Hindlimb muscle (tissue), 1 donor: ENCODE results near the gene SLC6A11. TPM values are rescaled to one million over a fixed set of nuclear protein-coding genes. Genes with fewer than 3 reads are reported as not detected.
A peak's percentile ranks its signal among the peaks of the same experiment; 100 is the strongest.

Experiments
- DNase-seq: peaks from one replicate; pipeline ENCODE4 v3.0.0-alpha.2; 2013
- polyA plus RNA-seq: library from polyadenylated mRNA; unstranded; fragments of 120-200 nt; gene quantifications from one replicate; pipeline ENCODE4 v1.2.1, GENCODE V29; 2013; ENCODE audit not compliant: insufficient read length

SLC6A11 gene
- polyA plus RNA-seq, 1 donor = 0.06 TPM

DNA sequence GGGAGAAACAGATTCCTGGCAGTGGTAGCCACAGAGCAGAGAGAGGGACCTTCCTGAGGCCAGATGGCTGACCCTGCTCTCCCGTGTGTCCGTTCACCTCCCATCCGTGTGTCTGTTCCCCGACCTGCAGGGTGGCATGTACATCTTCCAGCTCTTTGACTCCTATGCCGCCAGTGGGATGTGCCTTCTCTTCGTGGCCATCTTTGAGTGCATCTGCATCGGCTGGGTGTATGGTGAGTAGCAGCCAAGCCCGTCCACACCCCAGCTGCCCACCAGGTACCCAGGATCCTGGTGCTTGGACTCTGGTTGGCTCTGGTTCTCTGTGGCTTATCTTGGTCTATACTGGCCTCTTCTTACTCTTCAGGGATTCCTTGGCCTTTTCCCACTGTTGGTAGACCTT, 117.0 kb downstream of the SLC6A11 start:
- no peak for DNase-seq

GRCh38 chr3:10933470-10933804, 117.4 kb downstream of the SLC6A11 start:
- no peak for DNase-seq

GRCh38 chr3:10933805-10934481, 117.9 kb downstream of the SLC6A11 start:
- no peak for DNase-seq

- DNase-seq = no peak
Measured at GRCh38 chr3:10935028-10935427, 119.0 kb downstream of the SLC6A11 start.

- DNase-seq = no peak
Measured at GRCh38 chr3:10935846-10936631, 120.0 kb downstream of the SLC6A11 start.

- DNase-seq = no peak
Measured at GRCh38 chr3:10936686-10937085, 120.7 kb downstream of the SLC6A11 start.

- no peak for DNase-seq
Measured at GRCh38 chr3:10937141-10937825, 121.3 kb downstream of the SLC6A11 start.

DNA sequence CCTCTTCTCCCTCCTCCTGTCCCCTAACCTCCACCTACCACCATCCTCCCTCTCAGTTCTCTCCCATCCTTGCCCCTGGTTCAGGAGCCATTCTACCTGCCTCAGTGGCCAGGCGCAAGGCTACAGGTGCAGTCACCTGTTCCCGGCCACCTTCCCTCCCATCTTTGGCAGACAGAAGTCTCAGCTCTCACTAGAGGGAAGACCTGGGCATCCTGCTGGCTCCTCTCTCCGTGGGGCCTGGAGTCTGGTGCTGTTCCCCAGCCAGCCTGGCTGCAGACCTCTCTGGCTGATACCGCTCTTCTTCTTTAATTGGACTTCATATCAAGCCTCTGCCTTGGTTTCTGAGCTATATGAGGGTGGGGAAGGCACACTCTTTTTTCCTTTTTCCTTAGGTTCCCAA, 123.5 kb downstream of the SLC6A11 start:
- no peak for DNase-seq

DNA sequence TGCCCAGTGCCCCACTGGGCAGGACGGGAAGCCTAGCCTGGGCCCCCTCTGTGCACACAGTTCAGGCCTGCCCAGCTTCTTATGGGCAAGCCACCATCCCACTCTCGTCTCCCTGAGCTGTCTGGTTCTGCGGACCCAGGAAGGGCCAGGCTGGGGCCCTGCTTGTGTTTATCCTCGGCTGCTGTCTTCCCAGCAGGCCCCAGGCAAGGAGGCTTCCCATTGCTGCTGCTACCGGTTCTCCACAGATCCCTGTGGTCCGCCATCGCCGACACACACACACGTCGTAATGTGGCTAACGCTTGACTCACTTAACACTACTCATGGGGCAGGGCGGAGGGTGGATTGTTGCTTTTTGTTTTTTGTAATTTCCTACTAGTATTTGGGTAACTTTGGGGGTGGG, 124.1 kb downstream of the SLC6A11 start:
- no peak for DNase-seq

GRCh38 chr3:10941972-10942371, 125.9 kb downstream of the SLC6A11 start:
- no peak for DNase-seq

GRCh38 chr3:10942690-10943205, 126.7 kb downstream of the SLC6A11 start:
- no peak for DNase-seq

- DNase-seq = no peak
Measured at GRCh38 chr3:10944866-10945265, 128.8 kb downstream of the SLC6A11 start.

DNA sequence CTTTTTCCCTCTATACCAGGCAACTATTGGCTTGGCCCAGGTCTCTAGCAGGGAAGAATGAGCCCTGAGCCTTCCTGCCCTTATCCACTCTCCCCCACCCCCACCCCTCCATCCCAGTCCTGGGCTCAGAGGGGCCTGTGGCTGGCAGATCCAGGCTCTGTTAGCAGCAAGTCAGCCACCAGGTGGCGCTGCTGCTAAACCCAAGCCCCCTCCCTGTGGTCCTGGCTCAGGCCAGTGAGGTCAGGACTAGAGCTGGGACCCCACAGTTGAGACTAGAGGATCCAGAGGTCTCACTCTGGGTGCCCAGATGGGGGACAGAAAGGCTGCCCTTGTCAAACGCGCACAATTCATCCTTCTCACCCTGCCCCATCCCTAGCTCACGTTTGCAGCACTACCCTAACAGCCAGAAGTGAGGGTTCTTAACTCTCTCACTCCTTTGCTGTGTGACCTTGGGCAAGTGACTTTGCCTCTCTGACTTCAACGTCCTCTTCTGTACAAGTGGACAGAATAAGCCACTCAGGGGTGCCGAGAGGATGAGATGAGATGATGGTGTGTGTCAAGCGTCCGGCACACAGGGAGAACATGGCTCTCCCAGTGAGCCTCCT, 129.8 kb downstream of the SLC6A11 start:
- peak; percentile 69 for DNase-seq

- no peak for DNase-seq
Measured at GRCh38 chr3:10946526-10946925, 130.5 kb downstream of the SLC6A11 start.

DNA sequence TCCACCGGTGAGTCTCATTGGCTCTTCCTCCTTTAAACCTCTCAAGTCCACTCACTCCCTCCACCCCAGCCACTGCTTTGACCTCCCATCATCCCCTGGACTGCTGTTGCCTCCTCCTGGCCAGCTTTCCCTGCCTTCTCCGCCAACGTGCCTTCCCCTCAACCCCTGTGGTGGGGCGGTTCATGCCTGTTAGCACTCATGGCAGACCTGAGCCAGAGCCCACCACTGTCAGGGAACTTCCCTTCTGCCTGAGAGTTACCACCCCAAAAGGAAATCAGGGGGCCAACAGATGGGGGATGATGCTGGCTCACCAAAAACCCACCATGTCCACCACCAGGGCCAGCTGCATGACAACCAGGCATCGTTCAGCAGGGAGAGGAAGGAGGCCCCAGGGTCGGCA, 132.3 kb downstream of the SLC6A11 start:
- DNase-seq = no peak

DNA sequence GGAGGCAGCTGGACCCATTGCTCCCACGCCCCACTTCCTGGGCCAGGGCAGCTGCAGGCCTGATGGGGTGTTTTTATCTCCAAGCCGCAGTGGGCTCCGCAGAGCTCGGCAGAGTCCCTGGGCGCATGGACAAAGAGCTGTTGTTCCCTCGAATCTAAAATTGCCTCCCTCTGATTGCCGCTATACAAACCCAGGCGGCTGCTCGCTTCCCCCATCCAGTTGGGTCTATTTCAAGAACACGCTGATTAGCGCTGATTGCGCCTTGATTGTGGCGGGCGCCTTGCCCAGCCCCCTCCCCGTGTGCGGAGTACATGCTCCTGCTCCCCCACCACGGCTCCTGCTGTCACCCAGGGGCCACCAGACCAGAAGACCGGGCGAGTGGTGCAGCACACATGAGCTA, 133.2 kb downstream of the SLC6A11 start:
- no peak for DNase-seq

DNA sequence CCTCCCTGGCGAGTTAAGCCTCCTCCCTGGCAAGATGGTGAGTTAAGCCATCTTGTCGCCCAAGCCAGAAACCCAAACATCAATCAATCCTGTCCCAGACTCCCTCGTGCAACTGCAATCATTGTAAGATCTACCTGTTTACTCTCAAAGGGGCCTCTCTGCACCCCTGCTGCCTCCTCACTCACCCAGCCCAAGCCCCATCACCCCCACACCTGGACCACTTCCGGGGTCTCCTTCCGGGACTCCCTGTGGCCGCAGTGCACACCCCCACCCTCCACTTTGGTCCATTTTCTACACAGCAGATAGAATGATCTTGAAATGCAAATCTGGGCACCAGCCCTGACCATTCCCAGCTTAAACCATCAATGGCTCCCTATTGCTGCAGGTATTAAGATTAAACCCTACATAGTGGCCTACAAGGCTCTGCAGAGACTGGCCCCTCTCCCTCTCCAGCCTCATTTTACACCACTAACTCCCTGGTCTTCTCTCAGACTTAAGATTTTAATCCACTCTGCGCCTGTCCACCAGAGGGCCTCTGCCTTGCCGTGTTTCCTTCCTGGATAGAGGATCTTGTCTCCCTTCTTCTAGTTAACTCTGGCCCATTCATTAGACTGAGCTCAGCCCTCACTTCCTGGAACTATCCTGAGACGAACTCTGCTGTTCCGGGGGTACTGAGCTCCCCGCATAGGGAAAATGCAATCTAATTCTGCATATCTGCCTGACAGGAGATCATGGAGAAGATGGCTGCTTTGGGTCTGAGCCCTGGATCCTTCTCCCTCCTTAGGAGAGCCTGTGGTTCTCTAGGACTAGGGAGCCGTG, 134.7 kb downstream of the SLC6A11 start:
- DNase-seq = no peak

DNA sequence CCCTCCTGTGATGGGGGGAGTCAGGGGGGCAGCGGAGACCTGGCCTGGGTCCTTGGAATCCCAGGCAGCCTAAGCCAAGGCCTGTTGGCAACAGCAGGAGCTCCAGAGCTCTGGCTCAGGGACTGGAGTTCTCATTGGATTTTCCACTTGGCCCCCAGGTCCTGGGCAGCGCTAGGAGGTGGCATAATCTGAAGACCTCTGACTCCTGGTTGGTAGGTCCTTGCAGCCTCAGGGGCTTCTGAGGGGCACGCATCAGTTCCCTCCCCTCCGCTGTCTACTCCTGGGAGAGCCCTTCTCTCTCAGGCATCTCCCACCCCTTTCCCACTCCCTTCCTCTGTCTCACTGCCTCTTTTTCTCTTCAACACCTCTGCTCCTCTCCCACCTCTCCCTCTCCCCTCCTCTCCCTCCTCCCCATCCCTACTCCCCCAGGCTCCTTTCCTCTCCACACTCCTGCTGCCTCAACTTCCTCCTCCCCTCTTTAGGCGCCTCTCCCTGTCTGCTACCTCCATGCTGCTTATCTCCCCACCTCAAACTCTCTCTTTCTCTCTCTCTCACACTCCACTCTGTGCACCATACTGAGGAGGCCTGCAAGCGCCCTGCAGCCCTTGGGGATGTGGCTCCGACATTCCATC, 135.4 kb downstream of the SLC6A11 start:
- DNase-seq = no peak

GRCh38 chr3:10952525-10952924, 136.5 kb downstream of the SLC6A11 start:
- DNase-seq = no peak

GRCh38 chr3:10954740-10955139, 138.7 kb downstream of the SLC6A11 start:
- no peak for DNase-seq

DNA sequence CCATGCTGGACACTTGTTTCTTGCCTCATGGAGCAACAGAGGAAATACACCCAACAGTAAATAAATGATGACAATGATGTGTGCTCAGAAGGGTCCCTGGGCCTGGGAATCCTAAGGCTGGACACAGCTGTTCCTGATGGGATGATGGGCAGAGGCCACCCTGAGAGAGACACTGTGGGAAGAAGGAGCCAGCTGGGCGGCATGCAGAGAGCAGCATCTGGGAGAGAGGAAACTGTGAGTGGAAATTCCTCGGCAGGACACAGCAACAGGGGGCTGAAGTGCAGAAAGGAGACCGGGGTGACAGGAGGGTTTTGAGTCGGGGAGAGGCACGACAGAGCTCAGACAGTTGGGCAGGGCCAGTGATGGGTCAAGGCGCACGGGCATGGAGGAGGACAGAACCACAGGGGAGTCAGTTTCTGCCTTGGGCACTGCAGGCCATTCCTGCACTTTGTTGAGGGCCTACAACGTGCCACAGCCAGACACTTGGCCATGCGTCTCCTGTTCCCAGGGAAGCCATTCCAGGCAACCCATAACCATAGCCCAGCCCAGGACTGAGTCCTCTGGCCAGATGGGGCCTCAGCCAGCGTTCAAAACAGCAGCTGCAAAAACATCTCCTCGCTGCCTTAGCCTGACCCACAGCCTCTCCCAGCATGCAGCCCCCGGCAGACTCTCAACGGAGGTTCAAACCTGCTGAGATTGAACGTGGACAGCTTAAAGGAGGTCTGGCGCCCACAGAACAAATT, 139.9 kb downstream of the SLC6A11 start:
- DNase-seq = peak; percentile 62
